Suprapubic skin (tissue), 3 donors: ENCODE data around the gene LGR4.

Experiments used
- EP300 ChIP-seq: sonication (generic); formaldehyde crosslinking; IDR thresholded peaks from one replicate; pipeline ENCODE4 v1.6.1; 2017; ENCODE audit warnings: antibody characterized with exemption
- POLR2A ChIP-seq, 2 donors: fragments of 450-650 bp; IDR thresholded peaks; one replicate each; pipeline ENCODE4 v1.6.1; 2017; ENCODE audit warnings: antibody characterized with exemption in 2 of 2, mild to moderate bottlenecking in 2 of 2, moderate library complexity in 2 of 2
- TF ChIP-seq, protein P1 (sequence below), 2 donors: fragments of 200-600 bp in 1 of 2; fragments of 450-650 bp in 1 of 2; sonication (generic) in 1 of 2; IDR thresholded peaks; one replicate each; pipeline ENCODE4 v1.5.1; 2016 to 2019; ENCODE audit warnings: antibody characterized with exemption in 2 of 2, mild to moderate bottlenecking in 1 of 2, moderate library complexity in 1 of 2

DNA sequence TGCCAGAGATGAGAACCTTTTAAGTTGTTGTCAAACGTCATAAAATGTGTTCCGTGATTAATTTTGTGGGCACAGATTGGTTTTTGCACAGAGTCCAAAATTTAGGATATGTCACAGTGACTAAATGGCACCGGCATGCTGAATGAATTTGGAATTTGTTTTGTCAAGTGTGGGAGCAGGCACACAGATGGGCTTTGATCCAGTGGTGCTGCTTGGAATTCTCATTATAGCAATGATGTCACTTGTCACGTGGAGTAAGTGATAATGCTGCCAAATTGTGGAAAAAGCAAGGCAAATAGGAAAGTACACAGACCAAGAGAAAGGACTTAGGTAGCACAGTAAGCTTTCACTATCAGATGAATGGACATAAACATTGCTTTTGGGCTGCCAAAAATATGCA lies 42.0 kb upstream of the LGR4 start:
- TF ChIP-seq, protein P1, sequence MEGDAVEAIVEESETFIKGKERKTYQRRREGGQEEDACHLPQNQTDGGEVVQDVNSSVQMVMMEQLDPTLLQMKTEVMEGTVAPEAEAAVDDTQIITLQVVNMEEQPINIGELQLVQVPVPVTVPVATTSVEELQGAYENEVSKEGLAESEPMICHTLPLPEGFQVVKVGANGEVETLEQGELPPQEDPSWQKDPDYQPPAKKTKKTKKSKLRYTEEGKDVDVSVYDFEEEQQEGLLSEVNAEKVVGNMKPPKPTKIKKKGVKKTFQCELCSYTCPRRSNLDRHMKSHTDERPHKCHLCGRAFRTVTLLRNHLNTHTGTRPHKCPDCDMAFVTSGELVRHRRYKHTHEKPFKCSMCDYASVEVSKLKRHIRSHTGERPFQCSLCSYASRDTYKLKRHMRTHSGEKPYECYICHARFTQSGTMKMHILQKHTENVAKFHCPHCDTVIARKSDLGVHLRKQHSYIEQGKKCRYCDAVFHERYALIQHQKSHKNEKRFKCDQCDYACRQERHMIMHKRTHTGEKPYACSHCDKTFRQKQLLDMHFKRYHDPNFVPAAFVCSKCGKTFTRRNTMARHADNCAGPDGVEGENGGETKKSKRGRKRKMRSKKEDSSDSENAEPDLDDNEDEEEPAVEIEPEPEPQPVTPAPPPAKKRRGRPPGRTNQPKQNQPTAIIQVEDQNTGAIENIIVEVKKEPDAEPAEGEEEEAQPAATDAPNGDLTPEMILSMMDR (IDR thresholded peaks at IDR 0.05), result no peak
- TF ChIP-seq EP300 (no peak), POLR2A (IDR thresholded peaks at IDR 0.05) (no peak)
